HepG2 (cell line): ENCODE measurements around the gene KIF3C. TPM values are rescaled to one million over a fixed set of nuclear protein-coding genes. Genes with fewer than 3 reads are reported as not detected.

Experiments
- ATAC-seq: fragments of 200-7000 bp; cut with Tn5 transposase; 3 replicates; pipeline ENCODE4 v1.9.1; 2020; ENCODE audit warnings: mild to moderate bottlenecking, moderate library complexity
- BruUV-seq: library from RNA; stranded (reverse); fragments of 400-500 nt; replicated peaks from 2 replicates; lab custom pipeline; 2021; lab: Mats Ljungman, UMichigan
- CTCF ChIA-PET: fragments of 300-600 bp; formaldehyde crosslinking; extraction: SDS; loops from one replicate; lab custom pipeline; 2021; ENCODE audit warnings: low total read pairs, inconsistent platforms, low intra/inter-chr PET ratio; lab: Yijun Ruan, JAX
- POLR2A ChIA-PET: fragments of 350-600 bp; sonication (Branson Sonifier 250); formaldehyde crosslinking; loops from one replicate; lab custom pipeline; 2020; ENCODE audit warnings: antibody characterized with exemption, inconsistent platforms; lab: Yijun Ruan, JAX
- DNase-seq: peaks from one replicate; pipeline ENCODE4 v3.0.0-alpha.2; 2015; ENCODE audit warnings: low spot score
- FAIRE-seq: peaks from 3 replicates; lab custom pipeline; 2011; peaks lifted over from hg19 to GRCh38; lab: Jason Lieb, UNC
- H2AFZ ChIP-seq: one replicate; pipeline ENCODE4 v1.6.1; 2011; ENCODE audit warnings: low read length, inconsistent platforms
- H3K27ac ChIP-seq: fragments of 300-600 bp; 3 replicates; pipeline ENCODE4 v1.8.0; 2011; ENCODE audit warnings: mixed run types, mild to moderate bottlenecking, mixed read lengths, low read length, inconsistent platforms; ENCODE audit not compliant: insufficient read depth; ENCODE audit errors: extremely low read length
- H3K27me3 ChIP-seq, 2 experiments: fragments of 200-600 bp in 1 of 2; 2 replicates in 1 of 2; 3 replicates in 1 of 2; pipeline versions ENCODE4 v1.6.0 to v1.8.0; 2011; ENCODE audit warnings: low read length in 2 of 2, mild to moderate bottlenecking in 2 of 2, moderate library complexity in 2 of 2, inconsistent platforms in 1 of 2; ENCODE audit not compliant: insufficient read depth in 2 of 2, control insufficient read depth in 1 of 2
- H3K36me3 ChIP-seq, 2 experiments: fragments of 200-600 bp in 1 of 2; replicated peaks in 1 of 2; 2 replicates in 1 of 2; 3 replicates in 1 of 2; pipeline versions ENCODE4 v1.5.1 to v1.8.0; 2011; ENCODE audit warnings: low read length in 2 of 2, inconsistent platforms in 1 of 2; ENCODE audit not compliant: insufficient read depth in 2 of 2, control insufficient read depth in 1 of 2
- H3K4me1 ChIP-seq: 2 replicates; pipeline ENCODE4 v1.5.1; 2012; ENCODE audit warnings: low read length, inconsistent platforms; ENCODE audit not compliant: insufficient read depth
- H3K4me2 ChIP-seq: 2 replicates; pipeline ENCODE4 v1.6.0; 2011; ENCODE audit warnings: low read depth, low read length, inconsistent platforms
- H3K4me3 ChIP-seq, 3 experiments: fragments of 200-600 bp in 1 of 3; sonication (generic), shearing (Covaris generic) in 1 of 3; replicated peaks in 1 of 3; 2 replicates each; pipeline ENCODE4 v1.5.1; 2011 to 2016; ENCODE audit warnings: low read length in 3 of 3, inconsistent platforms in 2 of 3, low read depth in 2 of 3, mild to moderate bottlenecking in 2 of 3, control low read depth in 1 of 3, mixed read lengths in 1 of 3; ENCODE audit not compliant: insufficient read depth in 1 of 3
- H3K79me2 ChIP-seq: one replicate; pipeline ENCODE4 v1.6.1; 2011; ENCODE audit warnings: low read length, inconsistent platforms; ENCODE audit not compliant: insufficient read depth
- H3K9ac ChIP-seq: 2 replicates; pipeline ENCODE4 v1.6.0; 2011; ENCODE audit warnings: mild to moderate bottlenecking, low read depth, low read length, inconsistent platforms; ENCODE audit not compliant: insufficient read depth
- H3K9me3 ChIP-seq: 2 replicates; pipeline ENCODE4 v1.5.1; 2012; ENCODE audit warnings: mild to moderate bottlenecking, low read length
- H4K20me1 ChIP-seq: 2 replicates; pipeline ENCODE4 v1.6.0; 2011; ENCODE audit warnings: inconsistent platforms, mild to moderate bottlenecking, low read length, moderate library complexity; ENCODE audit not compliant: insufficient read depth
- BCLAF1 ChIP-seq: fragments of 450-650 bp; IDR thresholded peaks from 2 replicates; pipeline ENCODE4 v1.6.1; 2017; ENCODE audit warnings: mild to moderate bottlenecking
- BRCA1 ChIP-seq: sonication (generic); formaldehyde crosslinking; IDR thresholded peaks from 2 replicates; pipeline ENCODE4 v1.4.0; 2020; ENCODE audit warnings: missing genetic modification reagents
- CBX1 ChIP-seq: IDR thresholded peaks from one replicate; pipeline ENCODE4 v1.6.1; 2016; ENCODE audit warnings: antibody characterized with exemption, low read depth
- DMAP1 ChIP-seq: IDR thresholded peaks from 2 replicates; pipeline ENCODE4 v1.6.1; 2016
- ELF3 ChIP-seq: IDR thresholded peaks from 2 replicates; pipeline ENCODE4 v1.6.1; 2016; ENCODE audit warnings: missing genetic modification reagents, missing compliant biosample characterization
- MEIS1 ChIP-seq: sonication (generic); formaldehyde crosslinking; IDR thresholded peaks from 2 replicates; pipeline ENCODE4 v1.9.0; 2021; ENCODE audit warnings: mild to moderate bottlenecking, missing genetic modification reagents, moderate library complexity, borderline replicate concordance
- NRL ChIP-seq: sonication (generic); formaldehyde crosslinking; IDR thresholded peaks from 2 replicates; pipeline ENCODE4 v1.5.0; 2020; ENCODE audit warnings: missing genetic modification reagents, mild to moderate bottlenecking, moderate library complexity, borderline replicate concordance
- POLR2A ChIP-seq, 2 experiments: IDR thresholded peaks; 2 replicates each; pipeline ENCODE4 v1.6.1; 2011; ENCODE audit warnings: low read depth in 2 of 2, low read length in 2 of 2, mild to moderate bottlenecking in 1 of 2, moderate library complexity in 1 of 2; ENCODE audit not compliant: insufficient read depth in 1 of 2
- RXRB ChIP-seq: IDR thresholded peaks from 2 replicates; pipeline ENCODE4 v1.6.1; 2016; ENCODE audit warnings: borderline replicate concordance, missing genetic modification reagents, missing compliant biosample characterization
- SKI ChIP-seq: fragments of 450-650 bp; IDR thresholded peaks from one replicate; pipeline ENCODE4 v1.6.1; 2018; ENCODE audit warnings: mild to moderate bottlenecking; ENCODE audit not compliant: partially characterized antibody
- SPEN ChIP-seq: sonication (generic); formaldehyde crosslinking; IDR thresholded peaks from 2 replicates; pipeline ENCODE4 v1.5.1; 2020; ENCODE audit warnings: low read depth, mild to moderate bottlenecking, missing genetic modification reagents
- THAP11 ChIP-seq: IDR thresholded peaks from 2 replicates; pipeline ENCODE4 v1.6.1; 2016; ENCODE audit warnings: missing biosample characterization, missing genetic modification reagents
- XRCC5 ChIP-seq: fragments of 200-400 bp; formaldehyde crosslinking; optimal IDR thresholded peaks from 2 replicates; pipeline ENCODE3; 2017; ENCODE audit warnings: mild to moderate bottlenecking, low read length
- ZBTB7A ChIP-seq: sonication (generic); formaldehyde crosslinking; IDR thresholded peaks from 2 replicates; pipeline ENCODE4 v1.8.0; 2022; ENCODE audit warnings: mild to moderate bottlenecking, missing genetic modification reagents
- ZFP37 ChIP-seq: sonication (generic); formaldehyde crosslinking; IDR thresholded peaks from 2 replicates; pipeline ENCODE4 v1.4.0; 2020; ENCODE audit warnings: missing genetic modification reagents, borderline replicate concordance
- ZNF317 ChIP-seq: sonication (generic); formaldehyde crosslinking; IDR thresholded peaks from 2 replicates; pipeline ENCODE4 v1.5.0; 2020; ENCODE audit warnings: mild to moderate bottlenecking, missing genetic modification reagents
- ZNF337 ChIP-seq: sonication (generic); formaldehyde crosslinking; IDR thresholded peaks from 2 replicates; pipeline ENCODE4 v1.5.1; 2020; ENCODE audit warnings: missing genetic modification reagents, low read depth, mild to moderate bottlenecking, borderline replicate concordance
- WGBS: methylation state at CpG from one replicate; pipeline ENCODE4 v1.1.6; 2017; ENCODE audit warnings: low lambda C conversion rate; 5-methylcytosine and 5-hydroxymethylcytosine counted together
- in situ Hi-C: cut with HindIII; loops from 2 replicates; pipeline ENCODE4 v1.10.0; 2017; ENCODE audit warnings: low pct_unique_long_range_greater_than_20kb; ENCODE audit not compliant: extremely low pct_ligation_motif_present
- intact Hi-C: fragments of 100-400 bp; cut with micrococcal nuclease; formaldehyde crosslinking; loops from one replicate; pipeline ENCODE4 v1.10.0; 2022; ENCODE audit not compliant: unreplicated experiment
- polyA plus RNA-seq, 8 experiments: library from polyadenylated mRNA; depleted of rRNA in 3 of 8; stranded (reverse) in 7 of 8; unstranded in 1 of 8; fragments of >200 nt; fragmentation: Illumina TruSeq in 4 of 8; extraction: Trizol in 4 of 8; gene quantifications; 2 replicates each; pipeline versions ENCODE4 v1.2.1 to v1.2.3, GENCODE V29; 2011 to 2016; ENCODE audit warnings: low read depth in 4 of 8, missing spikeins in 1 of 8, mixed read lengths in 1 of 8; ENCODE audit not compliant: insufficient read depth in 1 of 8
- total RNA-seq, 5 experiments: library from RNA; depleted of rRNA; stranded (reverse); fragments of >200 nt; fragmentation: Illumina TruSeq; extraction: Trizol; gene quantifications; 2 replicates each; pipeline ENCODE4 v1.2.3, GENCODE V29; 2016; ENCODE audit warnings: low read depth in 1 of 5
- TF ChIP-seq, protein P1 (sequence below): sonication (generic); formaldehyde crosslinking; IDR thresholded peaks from 2 replicates; pipeline ENCODE4 v1.9.0; 2022; ENCODE audit warnings: low read depth, missing genetic modification reagents
- TF ChIP-seq, protein P2 (sequence below), 2 experiments: sonication (generic) in 1 of 2; formaldehyde crosslinking in 1 of 2; IDR thresholded peaks; 2 replicates each; pipeline versions ENCODE4 v1.4.0 to v1.6.1; 2018 to 2020; ENCODE audit warnings: missing genetic modification reagents in 2 of 2, borderline replicate concordance in 1 of 2, low read depth in 1 of 2, mild to moderate bottlenecking in 1 of 2, missing biosample characterization in 1 of 2

Gene KIF3C
- total and polyA plus RNA-seq, 2 of the 13 experiments (the other 11 are each of a cell fraction or from before 2014, with no cell fraction given): 3.6 to 4.9 TPM

GRCh38 chr2:25894135-25894830, 88.0 kb downstream of the KIF3C start:
- 48% methylated on average over 8 of the region's 8 CpGs for WGBS
- no peaks in the 10 kb centered on the region for H4K20me1 ChIP-seq
- no peak overlapping the region for H2AFZ ChIP-seq
- DNase-seq (peak; percentile 49), ATAC-seq (peak; percentile 81), FAIRE-seq (peak; percentile 46)
- BruUV-seq: no TSS peak
- no peaks in the 10 kb centered on the region for H3K27me3 ChIP-seq
- POLR2A ChIA-PET: interaction anchor here (2.4 kb wide), 1 partner anchor 16 kb away, joined by 19 read pairs; the partner anchor contains the start of gene ASXL2
- intact Hi-C loops (no loop called here), in situ Hi-C loops (no loop called here)
- H3K4me2 ChIP-seq: peak overlapping the region; percentile 42; the same call in 1 of the 2 replicates
- H3K27ac ChIP-seq: no peak overlapping the region
- no peaks in the 10 kb centered on the region for H3K36me3 ChIP-seq
- H3K79me2 ChIP-seq: no peaks in the 10 kb centered on the region
- peaks cover 43% of the 10 kb centered on the region for H3K4me1 ChIP-seq
- CTCF ChIA-PET: no interaction called here
- H3K4me3 ChIP-seq: no peak overlapping the region
- H3K9me3 ChIP-seq: no peaks in the 10 kb centered on the region
- no peak overlapping the region for H3K9ac ChIP-seq
- peak; percentile 61 for TF ChIP-seq SPEN (CRISPR knock-in tag)
- TF ChIP-seq NRL (CRISPR knock-in tag): no peak
- no peak for TF ChIP-seq BCLAF1
- no peak for TF ChIP-seq SKI
- no peak for TF ChIP-seq POLR2A (IDR thresholded peaks at IDR 0.05; ENCODE audit: insufficient read depth in 1 of 2, low read depth in 2 of 2, low read length in 2 of 2)
- peak; percentile 66; the same call in 1 of the 2 replicates for TF ChIP-seq RXRB (CRISPR knock-in tag)
- peak; percentile 75 for TF ChIP-seq ELF3 (CRISPR knock-in tag)
- TF ChIP-seq, protein P1, sequence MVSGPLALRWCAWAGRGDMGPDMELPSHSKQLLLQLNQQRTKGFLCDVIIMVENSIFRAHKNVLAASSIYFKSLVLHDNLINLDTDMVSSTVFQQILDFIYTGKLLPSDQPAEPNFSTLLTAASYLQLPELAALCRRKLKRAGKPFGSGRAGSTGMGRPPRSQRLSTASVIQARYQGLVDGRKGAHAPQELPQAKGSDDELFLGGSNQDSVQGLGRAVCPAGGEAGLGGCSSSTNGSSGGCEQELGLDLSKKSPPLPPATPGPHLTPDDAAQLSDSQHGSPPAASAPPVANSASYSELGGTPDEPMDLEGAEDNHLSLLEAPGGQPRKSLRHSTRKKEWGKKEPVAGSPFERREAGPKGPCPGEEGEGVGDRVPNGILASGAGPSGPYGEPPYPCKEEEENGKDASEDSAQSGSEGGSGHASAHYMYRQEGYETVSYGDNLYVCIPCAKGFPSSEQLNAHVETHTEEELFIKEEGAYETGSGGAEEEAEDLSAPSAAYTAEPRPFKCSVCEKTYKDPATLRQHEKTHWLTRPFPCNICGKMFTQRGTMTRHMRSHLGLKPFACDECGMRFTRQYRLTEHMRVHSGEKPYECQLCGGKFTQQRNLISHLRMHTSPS (CRISPR knock-in tag): 0 out of 2 replicates have a peak, but pooled peaks have one; percentile 23
- peak; percentile 21 for TF ChIP-seq XRCC5
- no peak for TF ChIP-seq ZNF337 (CRISPR knock-in tag)
- 0 out of 2 replicates have a peak, but pooled peaks have one; percentile 24 for TF ChIP-seq THAP11 (CRISPR knock-in tag)
- TF ChIP-seq, protein P2, sequence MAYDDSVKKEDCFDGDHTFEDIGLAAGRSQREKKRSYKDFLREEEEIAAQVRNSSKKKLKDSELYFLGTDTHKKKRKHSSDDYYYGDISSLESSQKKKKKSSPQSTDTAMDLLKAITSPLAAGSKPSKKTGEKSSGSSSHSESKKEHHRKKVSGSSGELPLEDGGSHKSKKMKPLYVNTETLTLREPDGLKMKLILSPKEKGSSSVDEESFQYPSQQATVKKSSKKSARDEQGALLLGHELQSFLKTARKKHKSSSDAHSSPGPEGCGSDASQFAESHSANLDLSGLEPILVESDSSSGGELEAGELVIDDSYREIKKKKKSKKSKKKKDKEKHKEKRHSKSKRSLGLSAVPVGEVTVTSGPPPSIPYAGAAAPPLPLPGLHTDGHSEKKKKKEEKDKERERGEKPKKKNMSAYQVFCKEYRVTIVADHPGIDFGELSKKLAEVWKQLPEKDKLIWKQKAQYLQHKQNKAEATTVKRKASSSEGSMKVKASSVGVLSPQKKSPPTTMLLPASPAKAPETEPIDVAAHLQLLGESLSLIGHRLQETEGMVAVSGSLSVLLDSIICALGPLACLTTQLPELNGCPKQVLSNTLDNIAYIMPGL (CRISPR knock-in tag; IDR thresholded peaks at IDR 0.05; ENCODE audit: borderline replicate concordance in 1 of 2, low read depth in 1 of 2): peak in 1 of 2 experiments; percentile 32; a peak in 1 of 4 replicates
- peak; percentile 29 for TF ChIP-seq CBX1
- 0 out of 2 replicates have a peak, but pooled peaks have one; percentile 33 for TF ChIP-seq ZNF317 (CRISPR knock-in tag)
- no peak for TF ChIP-seq MEIS1 (CRISPR knock-in tag)
- TF ChIP-seq ZFP37 (CRISPR knock-in tag): peak; percentile 81; the same call in 1 of the 2 replicates
- no peak for TF ChIP-seq ZBTB7A
- peak; percentile 64 for TF ChIP-seq DMAP1 (CRISPR knock-in tag)
- no peak for TF ChIP-seq BRCA1 (CRISPR knock-in tag)
